Activated T-helper 1 cell treated with Interleukin-2 at 50 U/mL for 16 hours (primary cell): ENCODE results near the gene MAPK12.
A peak's percentile ranks its signal among the peaks of the same experiment; 100 is the strongest.
"Not testable (repeated sequence)": the region's sequence is repeated elsewhere in the genome, so short reads cannot be mapped to it uniquely, and the experiment has no call there.

Experiments
- DNase-seq: peaks from one replicate; pipeline ENCODE4 v3.0.0-alpha.2; 2020; ENCODE audit warnings: low read depth

MAPK12 gene

GRCh38 chr22:50281957-50282356 is 20.5 kb upstream of the MAPK12 start:
- DNase-seq, result no peak

- no peak for DNase-seq
Measured at GRCh38 chr22:50281384-50281760, 19.9 kb upstream of the MAPK12 start.

DNA sequence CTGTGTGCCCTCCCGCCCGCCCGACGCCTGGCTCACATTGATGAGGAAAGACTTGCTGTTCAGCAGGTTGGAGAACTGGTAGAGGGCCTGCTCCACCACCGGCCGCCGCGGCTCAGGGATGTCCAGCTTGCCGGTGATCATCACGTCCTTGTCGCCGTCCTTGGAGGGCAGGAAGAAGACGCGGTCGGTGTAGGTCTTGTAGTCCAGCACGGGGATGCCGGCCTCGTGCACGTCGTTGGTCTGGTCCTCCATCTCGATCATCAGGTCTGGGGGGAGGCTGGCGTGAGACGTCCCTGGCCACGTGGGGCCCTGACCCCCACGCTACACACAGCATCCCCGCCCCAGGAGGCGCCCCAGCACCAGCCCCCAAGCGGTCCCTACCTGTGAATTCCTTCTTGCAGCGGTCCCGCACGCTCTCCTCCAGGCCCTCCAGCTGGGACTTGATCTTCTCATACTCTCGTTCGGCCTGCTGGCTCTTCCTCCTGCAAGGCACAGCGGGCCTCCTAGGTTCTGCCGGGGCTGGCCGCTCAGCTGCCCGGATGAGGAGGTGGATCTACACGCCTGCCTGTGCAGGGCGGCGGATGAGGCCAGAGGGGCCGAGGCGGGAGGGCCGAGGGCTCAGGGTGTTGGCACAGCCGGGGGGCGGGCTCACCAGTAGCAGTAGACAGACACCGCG is 19.4 kb upstream of the MAPK12 start:
- no peak for DNase-seq

DNA sequence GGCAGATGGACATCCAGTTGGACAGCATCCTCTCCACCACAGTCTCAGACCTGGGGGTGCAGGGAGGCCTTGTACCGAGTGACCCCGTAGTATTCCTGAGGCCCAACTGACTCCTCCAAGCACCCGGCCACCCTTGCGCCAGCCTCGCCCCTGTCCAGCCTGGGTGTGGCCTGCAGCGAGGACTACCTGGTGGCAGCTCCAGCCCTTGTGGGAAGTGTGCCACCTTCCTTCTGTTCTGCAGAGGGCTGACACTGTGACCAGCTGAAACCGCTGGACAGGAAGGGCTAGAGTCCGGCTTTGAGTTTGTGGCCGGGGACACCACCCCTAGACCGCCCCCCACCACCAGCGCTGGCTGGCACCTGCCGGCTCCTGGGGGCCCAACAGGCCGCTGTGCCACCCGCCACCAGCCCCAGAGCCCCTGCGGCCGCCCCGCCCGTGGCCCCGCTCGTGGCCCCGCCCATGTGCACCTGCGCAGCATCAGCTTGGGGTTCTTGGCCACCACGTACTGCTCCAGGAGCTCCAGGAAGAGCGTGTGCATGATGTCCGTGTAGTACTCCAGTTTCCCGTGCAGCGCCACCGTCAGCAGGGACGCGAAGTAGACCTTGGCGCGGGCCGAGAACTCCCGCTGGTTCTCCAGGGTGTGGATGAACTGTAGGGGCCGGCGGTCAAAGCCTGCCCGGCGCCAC is 18.7 kb upstream of the MAPK12 start:
- no peak for DNase-seq

DNA sequence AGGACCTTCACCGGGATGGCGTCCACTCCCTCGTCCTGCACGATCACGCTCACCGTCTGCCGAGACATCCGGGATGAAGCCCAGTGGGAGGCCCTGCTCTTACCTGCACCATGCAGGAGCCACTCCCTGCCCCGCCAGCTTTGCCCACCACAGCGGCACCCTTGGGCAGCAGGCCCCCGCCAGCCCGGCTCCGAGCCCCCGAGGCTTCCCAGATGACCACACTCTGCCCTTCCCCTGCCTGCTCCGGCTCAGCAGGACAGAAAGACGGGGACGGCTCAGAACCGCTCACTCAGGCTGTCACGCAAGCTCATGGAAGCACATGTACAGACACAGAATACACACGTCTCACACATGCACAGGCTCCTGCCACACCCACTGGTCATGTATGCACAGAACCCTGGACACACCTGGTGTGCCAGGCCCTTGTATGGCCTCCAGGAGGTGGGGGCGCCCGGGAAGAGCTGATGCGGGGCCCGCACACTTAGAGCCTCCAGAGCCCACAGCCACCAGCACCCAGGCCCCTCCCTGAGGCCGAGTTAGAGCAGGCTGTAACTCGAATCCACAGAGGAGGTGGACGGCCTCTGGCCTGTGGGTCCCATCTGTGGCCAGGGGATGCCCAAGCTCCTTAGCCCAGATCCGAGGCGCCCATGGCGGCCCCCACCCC is 17.6 kb upstream of the MAPK12 start:
- DNase-seq, result no peak

DNA sequence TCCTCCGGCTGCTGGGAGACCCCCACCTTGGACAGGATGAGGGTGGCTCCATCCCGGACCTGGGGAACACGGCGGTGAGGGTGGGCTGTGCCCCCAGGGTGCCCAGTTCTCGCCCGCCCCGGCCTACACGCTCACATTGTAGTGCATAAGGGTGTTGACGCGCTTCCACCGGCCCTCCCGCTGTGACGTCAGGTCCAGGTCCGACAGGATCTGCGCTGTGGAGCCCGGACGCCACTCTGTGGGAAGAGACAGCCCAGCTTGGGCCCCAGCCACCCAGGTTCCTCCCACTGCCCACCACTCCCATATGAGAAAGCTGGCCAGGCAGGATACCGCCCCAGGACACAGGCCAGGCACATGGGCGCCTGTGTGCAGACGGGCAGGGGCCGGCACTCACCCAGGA is 17.0 kb upstream of the MAPK12 start:
- no peak for DNase-seq

DNA sequence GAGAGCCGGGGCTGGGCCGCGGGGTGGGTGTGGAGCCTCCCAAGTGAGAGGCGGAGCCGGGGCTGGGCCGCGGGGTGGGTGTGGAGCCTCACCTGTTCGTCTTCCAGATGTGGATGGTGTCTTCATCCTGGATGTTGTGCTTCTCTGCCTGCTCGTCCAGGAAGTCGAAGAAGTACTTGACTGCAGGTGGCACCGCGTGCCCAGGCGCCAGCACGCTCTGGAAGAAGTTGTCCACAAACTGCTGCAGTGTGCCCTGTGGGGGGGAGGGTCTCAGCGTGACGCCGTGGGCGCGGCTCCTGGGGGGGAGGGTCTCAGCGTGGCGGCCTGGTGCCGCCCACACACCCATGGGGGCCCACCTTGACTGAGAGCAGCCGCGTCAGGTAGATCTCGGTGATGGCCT is 16.3 kb upstream of the MAPK12 start:
- DNase-seq, result no peak

- no peak for DNase-seq
Measured at GRCh38 chr22:50276143-50276542, 14.7 kb upstream of the MAPK12 start.

DNA sequence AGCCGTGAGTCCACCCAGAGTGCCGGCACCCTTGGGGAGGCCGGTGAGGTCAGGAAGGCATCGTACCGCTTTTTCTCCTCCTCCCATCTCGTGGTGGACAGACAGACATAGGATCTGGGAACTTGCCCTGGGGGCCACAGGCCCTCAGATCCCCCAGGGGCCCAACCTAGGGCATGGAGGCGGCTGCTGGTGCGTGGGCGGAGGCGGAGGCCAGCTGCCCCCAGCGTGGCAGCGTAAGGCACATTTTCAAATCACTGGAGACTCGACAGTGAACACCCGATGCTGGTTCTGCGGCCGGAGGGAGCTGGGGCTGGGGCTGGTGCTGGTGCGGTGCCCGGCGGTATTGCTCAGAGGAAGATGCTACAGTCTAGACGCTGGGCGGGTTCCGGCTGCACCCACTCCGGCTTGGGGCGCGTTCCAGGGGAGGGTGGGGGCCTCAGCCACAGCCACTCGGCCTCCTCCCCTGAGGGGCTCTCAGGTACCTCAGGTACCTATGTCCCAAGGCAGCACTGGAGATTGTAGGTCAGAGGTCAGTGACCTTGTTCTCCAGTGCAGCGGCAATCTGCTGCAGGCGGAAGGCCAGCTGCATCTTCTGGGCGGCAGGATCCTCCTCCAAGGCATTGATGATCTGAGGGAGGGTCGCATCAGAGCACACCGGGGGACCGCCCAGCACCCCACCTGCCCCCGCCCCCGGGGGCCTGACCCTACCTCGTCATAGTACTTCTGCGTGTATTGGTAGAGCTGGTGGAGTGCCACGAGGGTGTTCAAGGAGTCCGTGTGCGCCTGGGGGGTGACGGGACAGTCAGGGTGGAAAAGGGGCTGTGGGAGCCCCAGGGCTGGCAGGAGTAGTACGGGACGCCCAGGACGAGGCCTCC is 13.9 kb upstream of the MAPK12 start:
- no peak for DNase-seq

- no peak for DNase-seq
Measured at GRCh38 chr22:50274771-50275170, 13.3 kb upstream of the MAPK12 start.

DNA sequence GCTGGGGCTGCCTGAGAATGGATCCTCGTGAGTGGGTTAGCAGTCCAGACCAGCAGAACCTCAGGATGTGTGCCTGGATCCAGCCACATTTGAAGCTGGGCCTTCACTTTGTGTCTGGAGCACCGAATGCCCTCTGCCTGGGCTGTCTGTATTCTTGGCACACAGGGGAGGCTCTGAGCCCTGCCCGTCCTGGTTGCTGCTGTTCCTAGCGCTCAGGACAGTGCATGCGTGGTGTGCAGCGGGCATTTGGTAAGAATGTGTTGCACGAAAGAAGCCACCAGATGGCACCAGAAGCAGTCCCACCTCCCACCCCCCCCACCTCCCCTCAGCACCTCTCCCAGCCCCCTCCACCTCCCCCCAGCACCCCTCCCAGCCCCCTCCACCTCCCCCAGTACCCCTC is 12.8 kb upstream of the MAPK12 start:
- DNase-seq, result no peak

DNA sequence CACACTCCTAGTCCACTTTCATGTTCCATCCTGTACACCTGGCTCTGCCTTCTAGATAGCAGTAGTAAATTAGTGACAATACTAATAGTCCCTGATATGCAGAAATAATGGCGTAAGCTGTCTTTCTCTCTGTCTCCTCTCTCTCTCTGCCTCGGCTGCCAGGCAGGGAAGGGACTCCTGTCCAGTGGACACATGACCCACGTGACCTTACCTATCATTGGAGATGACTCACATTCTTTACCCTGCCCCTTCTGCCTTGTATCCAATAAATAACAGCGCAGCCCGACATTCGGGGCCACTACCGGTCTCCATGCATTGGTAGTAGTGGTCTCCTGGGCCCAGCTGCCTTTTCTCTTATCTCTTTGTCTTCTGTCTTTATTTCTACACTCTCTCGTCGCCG is 12.3 kb upstream of the MAPK12 start:
- DNase-seq, result not testable (repeated sequence)

GRCh38 chr22:50273352-50273751 is 11.9 kb upstream of the MAPK12 start:
- DNase-seq, result not testable (repeated sequence)

- DNase-seq, result no peak
Measured at GRCh38 chr22:50272044-50272802, 10.7 kb upstream of the MAPK12 start.

GRCh38 chr22:50271519-50271970 is 10.1 kb upstream of the MAPK12 start:
- DNase-seq, result peak; percentile 46

DNA sequence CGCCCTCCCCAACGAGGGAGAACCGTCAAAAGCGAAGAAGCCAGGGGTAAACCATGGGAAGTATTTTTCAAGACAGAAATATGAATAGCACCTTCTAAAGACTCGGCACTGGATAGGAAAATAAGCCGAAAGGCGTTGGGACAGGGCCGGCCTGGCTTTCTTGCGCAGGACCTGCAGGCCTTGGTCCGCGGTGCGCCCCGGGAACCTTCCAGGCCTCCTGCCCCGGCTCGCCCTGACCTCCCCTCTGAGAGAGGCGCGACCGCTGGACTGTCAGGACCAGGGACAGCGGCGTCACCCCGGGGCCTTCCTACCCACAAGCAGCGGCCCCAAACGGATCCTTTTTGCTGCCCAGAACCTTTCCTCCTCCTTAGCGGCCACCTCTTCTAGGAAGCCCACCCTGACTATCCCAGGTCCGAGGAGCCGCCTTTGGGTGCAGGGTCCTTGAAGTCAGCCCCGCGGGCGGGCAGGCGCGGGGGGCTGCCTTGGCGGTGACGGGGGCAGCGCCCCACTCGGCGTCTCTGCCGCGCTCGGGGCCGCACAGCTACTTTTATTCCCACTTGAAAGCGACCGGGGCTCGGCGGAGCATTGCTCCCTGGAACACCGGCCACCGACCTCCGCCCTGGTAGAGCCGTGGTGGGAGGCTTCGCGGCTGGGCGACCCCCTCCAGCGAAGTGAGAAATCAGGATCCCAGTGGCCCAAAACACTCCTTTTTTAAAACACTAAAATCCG is 9.3 kb upstream of the MAPK12 start:
- peak; percentile 43 for DNase-seq

- peak; percentile 67 for DNase-seq
Measured at GRCh38 chr22:50269970-50270665, 8.6 kb upstream of the MAPK12 start, which contains the start of gene MAPK11. Gene MAPK11, minus strand, starts transcription at chr22:50270380. Its CDS starts 88 bp downstream, at chr22:50270292.

DNA sequence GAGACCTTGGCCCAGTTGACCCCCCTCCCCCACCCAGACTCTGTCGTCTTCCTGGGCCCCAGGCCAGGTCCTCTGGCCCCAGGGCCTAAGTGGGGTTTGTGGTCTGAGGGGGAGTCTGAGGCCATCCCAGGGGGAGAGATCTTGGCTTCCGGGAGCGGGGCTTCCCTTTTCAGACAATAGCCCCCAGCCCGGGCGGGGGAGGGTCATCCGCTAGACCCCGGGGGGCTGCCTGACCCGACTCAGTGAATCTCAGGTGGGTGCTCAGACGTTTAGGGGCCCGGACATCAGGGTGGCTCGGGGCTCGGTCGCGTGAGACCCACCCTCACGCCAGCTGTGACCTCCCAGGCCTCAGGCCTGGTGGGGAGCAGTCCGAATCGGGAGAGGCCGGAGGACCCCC is 8.1 kb upstream of the MAPK12 start:
- DNase-seq, result no peak

DNA sequence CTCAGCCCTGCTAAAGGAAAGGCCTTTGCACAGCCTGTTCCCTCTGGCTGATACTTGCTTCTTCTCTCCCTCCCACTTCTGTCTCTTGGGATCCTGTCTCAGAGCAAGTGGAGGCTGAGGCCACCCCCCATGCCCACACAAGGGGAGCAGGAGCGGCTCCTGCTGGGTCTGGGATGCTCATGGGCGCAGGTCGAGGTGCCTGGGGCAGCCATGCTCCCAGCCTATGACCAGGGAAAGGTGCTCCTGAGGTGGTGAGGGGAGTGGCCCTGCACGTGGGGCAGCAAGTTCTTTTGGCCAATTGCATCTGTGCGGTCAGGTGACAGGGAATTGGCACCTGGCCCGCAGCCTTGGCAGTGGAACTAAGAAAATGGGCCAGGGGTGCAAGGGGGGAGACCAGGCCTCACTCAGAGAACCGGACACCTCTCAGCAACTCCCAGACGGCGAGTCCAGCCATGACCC is 7.2 kb upstream of the MAPK12 start:
- no peak for DNase-seq
